ENCODE results near the gene CHCHD2. TPM values are rescaled to one million over a fixed set of nuclear protein-coding genes. Genes with fewer than 3 reads are reported as not detected.

Gene CHCHD2
- total and polyA plus RNA-seq, 2 of the 13 experiments (the other 11 are each of a cell fraction or from before 2014, with no cell fraction given) = 330 to 572 TPM

DNA sequence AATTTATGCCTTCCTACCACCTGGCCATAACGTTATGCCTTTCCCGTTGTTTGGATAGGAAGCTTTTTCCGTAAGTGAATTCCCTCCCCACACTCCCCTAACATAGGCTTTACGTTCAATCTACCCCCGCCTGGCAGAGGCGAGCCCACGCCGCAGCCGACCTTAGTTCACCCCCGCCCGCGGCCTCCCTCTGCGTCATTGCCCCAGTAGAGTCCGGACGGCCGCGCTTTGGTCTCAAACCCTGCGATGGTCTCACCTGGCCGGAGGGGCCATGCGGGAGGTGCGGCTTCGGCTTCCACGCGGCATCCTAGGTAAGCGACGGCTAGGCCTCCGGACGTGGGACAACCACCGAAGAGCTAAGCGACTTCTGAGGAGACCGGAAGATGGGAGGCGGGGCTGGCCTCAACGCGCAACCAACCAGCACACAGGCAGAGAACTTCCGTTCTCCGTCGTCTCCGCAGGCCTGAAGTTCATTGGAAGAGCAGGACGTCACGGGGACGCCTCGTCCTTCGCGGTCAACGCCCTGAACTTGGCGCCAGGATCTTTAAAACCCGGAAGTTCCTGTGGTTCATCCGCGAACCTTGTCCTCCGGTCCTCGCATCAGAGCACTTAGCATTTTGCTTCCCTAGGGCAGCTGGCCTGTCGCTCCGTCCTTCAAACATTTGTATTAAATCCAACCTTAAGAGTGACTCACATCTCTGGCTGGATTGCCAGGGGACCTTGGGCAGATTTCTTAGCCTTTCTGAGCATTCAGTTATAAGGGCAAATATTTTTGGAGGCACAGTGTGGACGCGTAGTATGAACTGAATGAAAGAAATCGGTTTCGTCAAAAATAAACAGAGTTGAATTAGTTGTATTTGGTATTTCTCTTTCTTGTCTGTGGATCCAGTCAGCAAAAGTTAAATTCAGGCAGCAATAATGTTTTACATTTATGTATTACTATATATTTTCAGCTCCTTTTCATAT is at the start of gene CHCHD2 (continued):
- TF ChIP-seq, protein P1, sequence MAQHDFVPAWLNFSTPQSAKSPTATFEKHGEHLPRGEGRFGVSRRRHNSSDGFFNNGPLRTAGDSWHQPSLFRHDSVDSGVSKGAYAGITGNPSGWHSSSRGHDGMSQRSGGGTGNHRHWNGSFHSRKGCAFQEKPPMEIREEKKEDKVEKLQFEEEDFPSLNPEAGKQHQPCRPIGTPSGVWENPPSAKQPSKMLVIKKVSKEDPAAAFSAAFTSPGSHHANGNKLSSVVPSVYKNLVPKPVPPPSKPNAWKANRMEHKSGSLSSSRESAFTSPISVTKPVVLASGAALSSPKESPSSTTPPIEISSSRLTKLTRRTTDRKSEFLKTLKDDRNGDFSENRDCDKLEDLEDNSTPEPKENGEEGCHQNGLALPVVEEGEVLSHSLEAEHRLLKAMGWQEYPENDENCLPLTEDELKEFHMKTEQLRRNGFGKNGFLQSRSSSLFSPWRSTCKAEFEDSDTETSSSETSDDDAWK (CRISPR knock-in tag; IDR thresholded peaks at IDR 0.05) = no peak
- peak; percentile 89 for TF ChIP-seq ZNF225 (CRISPR knock-in tag; IDR thresholded peaks at IDR 0.05)
- TF ChIP-seq ZMYM2 (CRISPR knock-in tag; IDR thresholded peaks at IDR 0.05) = peak; percentile 57; the same call in 1 of the 2 replicates
- no peak for TF ChIP-seq ZMAT3 (CRISPR knock-in tag; conservative IDR thresholded peaks at IDR 0.05)
- 0 out of 2 replicates have a peak, but pooled peaks have one; percentile 35 for TF ChIP-seq AKAP8 (CRISPR knock-in tag; IDR thresholded peaks at IDR 0.05)
- TF ChIP-seq NR2F2 (IDR thresholded peaks at IDR 0.05; ENCODE audit: borderline replicate concordance, low read depth) = no peak; the same call in 1 of the 2 replicates
- TF ChIP-seq NCOA5 (CRISPR knock-in tag; IDR thresholded peaks at IDR 0.05) = no peak
- peak; percentile 91 for TF ChIP-seq ZNF274 (CRISPR knock-in tag; IDR thresholded peaks at IDR 0.05)
- no peak for TF ChIP-seq HMGA1 (CRISPR knock-in tag; conservative IDR thresholded peaks at IDR 0.05)
- TF ChIP-seq MLLT10 (CRISPR knock-in tag; IDR thresholded peaks at IDR 0.05) = no peak
- TF ChIP-seq POLR2G (IDR thresholded peaks at IDR 0.05; ENCODE audit: low read depth, low read length) = peak; percentile 64
- TF ChIP-seq NR3C1 (CRISPR knock-in tag; IDR thresholded peaks at IDR 0.05) = no peak
- TF ChIP-seq HNRNPLL (IDR thresholded peaks at IDR 0.05; ENCODE audit: low read depth, low read length, poor library complexity, severe bottlenecking) = peak; percentile 79
- peak; percentile 77; the same call in 1 of the 2 replicates for TF ChIP-seq NFKB2 (CRISPR knock-in tag; IDR thresholded peaks at IDR 0.05; ENCODE audit: borderline replicate concordance)
- TF ChIP-seq NFIB (CRISPR knock-in tag; IDR thresholded peaks at IDR 0.05; ENCODE audit: borderline replicate concordance) = peak; percentile 68; the same call in 1 of the 2 replicates
- peak; percentile 61; the same call in 1 of the 2 replicates for TF ChIP-seq ZBTB20 (CRISPR knock-in tag; IDR thresholded peaks at IDR 0.05; ENCODE audit: borderline replicate concordance, low read depth)
- no peak for TF ChIP-seq SYNCRIP (IDR thresholded peaks at IDR 0.05; ENCODE audit: insufficient read depth, low read depth, low read length)
- TF ChIP-seq, protein P2, sequence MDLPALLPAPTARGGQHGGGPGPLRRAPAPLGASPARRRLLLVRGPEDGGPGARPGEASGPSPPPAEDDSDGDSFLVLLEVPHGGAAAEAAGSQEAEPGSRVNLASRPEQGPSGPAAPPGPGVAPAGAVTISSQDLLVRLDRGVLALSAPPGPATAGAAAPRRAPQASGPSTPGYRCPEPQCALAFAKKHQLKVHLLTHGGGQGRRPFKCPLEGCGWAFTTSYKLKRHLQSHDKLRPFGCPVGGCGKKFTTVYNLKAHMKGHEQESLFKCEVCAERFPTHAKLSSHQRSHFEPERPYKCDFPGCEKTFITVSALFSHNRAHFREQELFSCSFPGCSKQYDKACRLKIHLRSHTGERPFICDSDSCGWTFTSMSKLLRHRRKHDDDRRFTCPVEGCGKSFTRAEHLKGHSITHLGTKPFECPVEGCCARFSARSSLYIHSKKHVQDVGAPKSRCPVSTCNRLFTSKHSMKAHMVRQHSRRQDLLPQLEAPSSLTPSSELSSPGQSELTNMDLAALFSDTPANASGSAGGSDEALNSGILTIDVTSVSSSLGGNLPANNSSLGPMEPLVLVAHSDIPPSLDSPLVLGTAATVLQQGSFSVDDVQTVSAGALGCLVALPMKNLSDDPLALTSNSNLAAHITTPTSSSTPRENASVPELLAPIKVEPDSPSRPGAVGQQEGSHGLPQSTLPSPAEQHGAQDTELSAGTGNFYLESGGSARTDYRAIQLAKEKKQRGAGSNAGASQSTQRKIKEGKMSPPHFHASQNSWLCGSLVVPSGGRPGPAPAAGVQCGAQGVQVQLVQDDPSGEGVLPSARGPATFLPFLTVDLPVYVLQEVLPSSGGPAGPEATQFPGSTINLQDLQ (CRISPR knock-in tag; IDR thresholded peaks at IDR 0.05) = no peak
- no peak for TF ChIP-seq ZSCAN25 (CRISPR knock-in tag; IDR thresholded peaks at IDR 0.05)
- TF ChIP-seq ZNF513 (CRISPR knock-in tag; conservative IDR thresholded peaks at IDR 0.05) = no peak
- TF ChIP-seq ZNF773 (CRISPR knock-in tag; IDR thresholded peaks at IDR 0.05; ENCODE audit: borderline replicate concordance) = no peak
- TF ChIP-seq KLF13 (CRISPR knock-in tag; IDR thresholded peaks at IDR 0.05) = no peak
- TF ChIP-seq CHD4 (IDR thresholded peaks at IDR 0.05; ENCODE audit: borderline replicate concordance, low read length) = no peak
- no peak for TF ChIP-seq KDM4B (CRISPR knock-in tag; IDR thresholded peaks at IDR 0.05)
- TF ChIP-seq ZNF563 (CRISPR knock-in tag; IDR thresholded peaks at IDR 0.05) = peak; percentile 68; the same call in 1 of the 2 replicates

Measured in HepG2 (cell line).